ENCODE results near the gene TBX3. TPM values are rescaled to one million over a fixed set of nuclear protein-coding genes. Genes with fewer than 3 reads are reported as not detected.

TBX3 gene
- total and polyA plus RNA-seq, 5 donors: 7.6 to 19.0 (median 9.5) TPM

DNA sequence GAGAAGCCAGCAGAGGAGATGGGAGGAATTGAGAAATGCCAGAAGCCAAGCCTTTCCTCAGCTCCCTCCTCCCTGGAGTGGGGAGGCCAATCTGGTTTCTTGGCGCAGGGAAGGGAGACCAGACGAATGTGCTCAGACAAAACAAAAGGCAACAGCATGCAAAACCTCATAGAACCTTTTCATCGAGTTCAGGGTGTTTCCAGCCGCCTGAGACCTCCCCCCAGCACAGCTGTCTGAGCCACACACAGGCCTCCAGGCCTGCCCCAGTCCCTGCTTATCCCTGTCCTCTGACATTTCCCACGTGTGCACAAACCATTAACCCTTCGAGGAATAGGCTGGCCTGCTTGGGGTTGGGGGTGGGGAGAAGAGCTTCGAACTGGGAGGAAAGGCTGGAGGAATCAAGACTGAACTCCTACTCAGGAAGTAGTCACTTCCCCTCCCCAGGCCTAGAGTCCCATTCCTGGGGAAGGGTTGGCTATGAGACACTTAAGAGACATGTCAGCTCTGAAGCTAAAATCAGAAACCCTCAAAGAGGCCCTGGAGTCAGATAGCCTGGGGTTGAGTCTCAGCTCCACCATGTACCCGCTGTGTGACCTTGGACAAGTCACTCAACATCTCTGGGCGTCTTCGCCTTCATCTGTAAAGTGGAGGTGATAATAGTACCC, 10.7 kb downstream of the TBX3 start:
- ATAC-seq: peak; percentile 52 to 63
- H3K27me3 ChIP-seq (ENCODE audit: control insufficient read depth, insufficient read depth): no peaks in the 10 kb centered on the region
- intact Hi-C loops (cut with DNase I): no loop called here

DNA sequence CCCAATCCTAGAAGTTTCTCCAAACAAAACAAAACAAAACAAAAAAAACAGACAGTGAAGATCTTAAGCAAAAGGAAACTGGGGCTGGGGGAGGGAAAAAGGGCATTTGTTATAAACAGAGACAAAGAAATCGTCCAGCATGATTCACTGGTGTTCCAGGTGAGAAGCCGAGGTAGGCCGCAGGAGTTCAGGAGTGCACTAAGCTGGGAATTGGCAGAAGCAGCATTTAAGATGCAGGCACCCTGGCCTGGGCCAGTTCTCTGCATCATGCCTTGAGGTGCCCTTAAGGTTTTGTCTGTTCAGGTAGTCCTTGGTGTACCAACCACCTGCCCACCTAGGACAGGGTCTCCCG, 11.2 kb downstream of the TBX3 start:
- ATAC-seq (no peak), DNase-seq (no peak)
- 67% methylated on average over 4 of the region's 4 CpGs for WGBS
- Histone ChIP-seq H3K27ac (ENCODE audit: low read length) (peak overlapping the region; percentile 38), H3K9me3 (ENCODE audit: control insufficient read depth, low read length) (no peaks in the 10 kb centered on the region), H3K4me1 (ENCODE audit: control insufficient read depth, insufficient read depth, low read length) (peaks cover 5% of the 10 kb centered on the region), H3K4me3 (ENCODE audit: low read length) (no peak overlapping the region), H3K27me3 (ENCODE audit: control insufficient read depth, insufficient read depth) (no peaks in the 10 kb centered on the region)
- intact Hi-C loops (cut with DNase I): no loop called here

More for the DNA sequence above, 10.7 kb downstream of the TBX3 start:
- DNase-seq: peak in 2 of 3 donors; percentile 40 to 58
- Histone ChIP-seq H3K27ac (ENCODE audit: low read length) (peak overlapping the region; percentile 38), H3K4me3 (ENCODE audit: low read length) (no peak overlapping the region), H3K9me3 (ENCODE audit: control insufficient read depth, low read length) (no peaks in the 10 kb centered on the region), H3K4me1 (ENCODE audit: control insufficient read depth, insufficient read depth, low read length) (peaks cover 5% of the 10 kb centered on the region)
- 46% methylated on average over 10 of the region's 10 CpGs for WGBS

DNA sequence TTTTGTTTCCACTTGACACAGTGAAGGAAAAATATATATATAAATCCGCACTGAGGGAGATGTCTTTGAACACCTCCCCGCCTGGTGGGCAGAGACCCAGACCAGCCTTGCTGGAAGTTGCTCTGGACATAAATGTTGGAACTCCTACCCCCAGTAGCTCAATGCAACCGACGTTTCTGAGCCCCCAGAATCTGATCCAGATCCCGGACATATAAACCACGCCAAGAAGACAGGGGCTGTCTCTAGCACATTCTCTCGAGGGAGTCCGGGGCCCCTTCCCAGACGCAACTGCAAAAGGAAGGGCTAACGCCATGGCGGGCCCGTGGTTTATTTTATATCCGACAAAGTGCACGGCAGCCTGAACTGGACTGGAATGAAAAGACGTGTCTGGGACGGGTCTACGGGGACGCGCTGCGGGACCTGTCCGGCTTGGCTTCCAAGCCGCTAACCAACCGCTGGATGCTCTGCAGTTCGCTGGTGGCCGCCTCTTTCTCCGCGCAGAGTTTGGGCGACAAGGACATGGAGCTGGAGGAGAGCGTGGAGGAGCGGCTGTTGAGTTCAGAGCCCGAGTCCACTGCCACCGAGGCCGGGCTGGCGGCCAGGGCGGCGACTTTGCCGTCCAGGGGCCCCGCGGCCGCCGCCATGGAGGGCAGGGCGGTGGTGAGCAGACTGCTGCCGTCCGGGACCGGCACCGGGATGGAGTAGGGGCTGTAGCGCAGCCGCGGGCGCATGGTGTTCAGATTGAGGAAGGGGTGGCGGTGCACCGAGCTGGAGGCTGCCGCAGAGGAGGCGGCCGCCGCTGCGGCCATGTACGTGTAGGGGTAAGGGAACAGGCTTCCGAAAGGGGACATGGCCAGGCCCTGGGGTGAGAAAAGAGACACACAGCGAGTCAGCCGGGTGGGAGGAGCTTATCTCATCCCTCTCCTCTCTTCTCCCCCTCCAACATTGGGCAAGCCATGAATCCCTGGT, 12.2 kb downstream of the TBX3 start:
- intact Hi-C loops (cut with DNase I): no loop called here
- DNase-seq (peak in 1 of 3 donors; percentile 52), ATAC-seq (no peak)
- Histone ChIP-seq H3K4me3 (ENCODE audit: low read length) (no peak overlapping the region), H3K9me3 (ENCODE audit: control insufficient read depth, low read length) (no peaks in the 10 kb centered on the region), H3K27ac (ENCODE audit: low read length) (peak overlapping the region; percentile 48), H3K4me1 (ENCODE audit: control insufficient read depth, insufficient read depth, low read length) (peaks cover 5% of the 10 kb centered on the region), H3K27me3 (ENCODE audit: control insufficient read depth, insufficient read depth) (no peaks in the 10 kb centered on the region)
- 69% methylated on average over 61 of the region's 61 CpGs for WGBS

DNA sequence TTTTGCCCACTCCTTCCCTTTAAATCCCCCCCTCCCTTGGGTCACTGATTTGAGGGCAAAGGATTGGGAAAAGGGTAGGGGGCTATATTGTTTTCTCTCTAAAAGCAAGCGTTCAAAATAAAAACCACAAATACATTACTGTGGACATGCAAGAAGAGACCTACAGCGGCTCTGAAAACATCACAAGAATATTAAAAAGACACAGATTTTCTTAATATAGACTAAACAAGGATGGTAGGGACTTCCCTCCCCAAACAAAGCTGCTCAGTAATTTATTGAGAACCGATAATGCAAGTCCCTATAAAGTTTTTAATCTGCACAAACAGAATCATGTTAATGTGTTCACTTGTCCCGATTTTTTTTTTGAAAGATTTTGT, 12.9 kb downstream of the TBX3 start:
- H3K27me3 ChIP-seq (ENCODE audit: control insufficient read depth, insufficient read depth): no peaks in the 10 kb centered on the region
- WGBS: 64% methylated on average over 4 of the region's 4 CpGs
- H3K9me3 ChIP-seq (ENCODE audit: control insufficient read depth, low read length): no peaks in the 10 kb centered on the region
- H3K4me1 ChIP-seq (ENCODE audit: control insufficient read depth, insufficient read depth, low read length): peaks cover 3% of the 10 kb centered on the region
- ATAC-seq (no peak), DNase-seq (no peak)
- H3K4me3 ChIP-seq (ENCODE audit: low read length): no peak overlapping the region
- intact Hi-C loops (cut with DNase I): no loop called here
- H3K27ac ChIP-seq (ENCODE audit: low read length): no peak overlapping the region

DNA sequence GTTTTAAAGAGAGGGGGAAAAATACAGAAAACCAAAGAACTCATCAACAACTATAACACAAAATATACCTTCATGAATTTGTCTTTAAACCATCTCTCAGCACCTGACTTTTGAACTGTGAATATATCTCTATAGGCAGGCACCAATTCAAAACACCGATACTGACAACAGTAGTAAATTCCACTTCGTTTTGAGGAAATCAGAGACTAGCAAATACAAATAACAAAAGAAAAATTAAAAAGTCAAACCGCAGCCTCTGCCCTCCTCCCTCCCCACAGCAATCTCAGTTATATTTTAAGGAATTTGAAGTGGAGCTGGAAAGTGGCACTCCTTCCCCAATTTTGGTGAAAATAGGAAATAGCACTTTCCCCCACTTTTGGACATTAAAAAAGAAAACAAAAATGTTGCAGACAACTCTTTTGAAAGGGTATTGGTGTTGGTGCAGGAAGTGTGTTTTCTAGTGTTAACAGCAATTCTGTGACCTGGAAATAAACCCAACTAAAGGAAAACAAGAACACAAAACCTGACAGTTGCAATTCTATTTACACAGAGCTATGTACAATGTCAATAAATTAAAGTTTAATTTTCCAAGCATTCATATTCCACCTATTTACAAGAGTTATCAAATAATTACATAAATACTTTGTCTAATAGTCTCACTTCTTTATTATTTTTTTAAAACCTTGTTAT, 13.5 kb downstream of the TBX3 start:
- intact Hi-C loops (cut with DNase I): no loop called here
- 71% methylated on average over 3 of the region's 3 CpGs for WGBS
- Histone ChIP-seq H3K9me3 (ENCODE audit: control insufficient read depth, low read length) (no peaks in the 10 kb centered on the region), H3K27ac (ENCODE audit: low read length) (no peak overlapping the region), H3K27me3 (ENCODE audit: control insufficient read depth, insufficient read depth) (no peaks in the 10 kb centered on the region), H3K4me3 (ENCODE audit: low read length) (no peak overlapping the region), H3K4me1 (ENCODE audit: control insufficient read depth, insufficient read depth, low read length) (peaks cover 3% of the 10 kb centered on the region)
- DNase-seq (no peak), ATAC-seq (no peak)

DNA sequence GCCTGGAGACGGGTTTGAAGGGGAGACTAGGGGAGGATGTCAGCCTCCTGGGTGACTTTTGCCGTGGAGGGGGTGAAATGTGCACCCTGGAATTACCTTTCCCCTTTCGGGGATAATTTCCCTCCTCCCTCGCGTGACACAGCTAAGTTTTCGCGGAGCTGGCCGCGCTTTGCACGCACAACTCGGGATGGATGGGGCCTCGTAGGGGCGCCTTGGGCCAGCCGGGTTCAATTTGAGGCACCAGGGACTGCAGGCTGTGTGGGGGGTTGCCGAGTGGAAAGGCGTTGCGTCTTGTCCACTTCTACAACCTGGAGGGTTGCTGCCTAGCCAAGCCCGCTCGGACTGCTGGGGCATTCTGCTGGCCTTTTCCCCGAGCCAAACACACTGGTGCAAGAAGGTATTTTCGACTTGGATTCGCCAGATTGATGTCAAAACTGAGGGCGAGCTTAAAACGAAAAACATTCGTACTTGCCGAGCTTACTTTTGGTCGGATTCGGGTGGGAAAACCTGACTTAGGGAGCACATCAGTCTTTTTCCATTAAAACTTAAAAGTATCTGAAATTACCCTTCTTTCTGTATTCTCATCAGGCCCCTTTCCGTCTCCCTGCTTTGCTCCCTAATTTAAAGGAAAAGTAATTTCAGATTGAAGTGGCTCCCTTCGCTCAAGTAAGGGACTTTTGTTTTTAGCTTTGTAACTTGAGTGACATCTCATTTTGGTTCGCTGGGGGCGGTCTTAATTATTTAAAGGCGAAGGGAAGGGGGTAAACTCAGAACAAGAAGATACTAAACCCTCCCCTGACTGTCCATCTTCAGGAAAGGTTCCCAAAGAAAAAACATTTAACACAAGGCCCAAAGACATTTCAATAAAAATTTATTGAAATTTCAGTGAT, 14.3 kb downstream of the TBX3 start:
- H3K27me3 ChIP-seq (ENCODE audit: control insufficient read depth, insufficient read depth): no peaks in the 10 kb centered on the region
- H3K4me3 ChIP-seq (ENCODE audit: low read length): peak overlapping the region; percentile 64
- DNase-seq: no peak
- intact Hi-C loops (cut with DNase I): loop anchor here in 2 of 4 donors (5.0 kb wide), 2 partner anchors 963 to 1083 kb away; no protein-coding TSS in a partner anchor
- H3K27ac ChIP-seq (ENCODE audit: low read length): peak overlapping the region; percentile 11
- no peak for ATAC-seq
- peaks cover 3% of the 10 kb centered on the region for H3K4me1 ChIP-seq (ENCODE audit: control insufficient read depth, insufficient read depth, low read length)
- no peaks in the 10 kb centered on the region for H3K9me3 ChIP-seq (ENCODE audit: control insufficient read depth, low read length)
- WGBS: 64% methylated on average over 33 of the region's 33 CpGs

DNA sequence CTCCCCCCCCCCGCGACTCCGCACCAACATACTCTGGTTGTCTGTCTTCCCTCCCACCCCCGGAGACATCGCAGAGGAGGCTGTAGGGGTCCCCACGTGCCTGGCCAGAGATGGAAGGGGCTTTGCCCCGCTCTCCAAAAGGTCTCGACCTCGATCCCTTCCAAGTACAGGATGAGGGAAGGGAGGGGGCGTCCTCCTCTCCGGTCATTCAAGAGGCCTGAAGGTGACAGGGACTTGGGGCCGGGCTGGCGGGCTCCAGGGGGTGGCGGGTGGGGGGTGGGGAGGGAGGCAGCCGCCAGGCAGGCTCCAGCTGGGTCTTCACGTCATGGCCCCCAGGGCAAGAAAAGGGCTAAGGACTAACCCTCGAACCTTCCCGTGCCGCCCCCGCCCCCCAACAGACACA, 15.1 kb downstream of the TBX3 start:
- H3K27me3 ChIP-seq (ENCODE audit: control insufficient read depth, insufficient read depth): no peaks in the 10 kb centered on the region
- peak in 1 of 2 donors; percentile 8 for ATAC-seq
- peak overlapping the region; percentile 64 for H3K4me3 ChIP-seq (ENCODE audit: low read length)
- 15% methylated on average over 20 of the region's 20 CpGs for WGBS
- no peak for DNase-seq
- H3K27ac ChIP-seq (ENCODE audit: low read length): no peak overlapping the region
- intact Hi-C loops (cut with DNase I): loop anchor here in 2 of 4 donors (5.0 kb wide), 2 partner anchors 963 to 1083 kb away; no protein-coding TSS in a partner anchor
- H3K4me1 ChIP-seq (ENCODE audit: control insufficient read depth, insufficient read depth, low read length): peaks cover 3% of the 10 kb centered on the region
- H3K9me3 ChIP-seq (ENCODE audit: control insufficient read depth, low read length): no peaks in the 10 kb centered on the region

DNA sequence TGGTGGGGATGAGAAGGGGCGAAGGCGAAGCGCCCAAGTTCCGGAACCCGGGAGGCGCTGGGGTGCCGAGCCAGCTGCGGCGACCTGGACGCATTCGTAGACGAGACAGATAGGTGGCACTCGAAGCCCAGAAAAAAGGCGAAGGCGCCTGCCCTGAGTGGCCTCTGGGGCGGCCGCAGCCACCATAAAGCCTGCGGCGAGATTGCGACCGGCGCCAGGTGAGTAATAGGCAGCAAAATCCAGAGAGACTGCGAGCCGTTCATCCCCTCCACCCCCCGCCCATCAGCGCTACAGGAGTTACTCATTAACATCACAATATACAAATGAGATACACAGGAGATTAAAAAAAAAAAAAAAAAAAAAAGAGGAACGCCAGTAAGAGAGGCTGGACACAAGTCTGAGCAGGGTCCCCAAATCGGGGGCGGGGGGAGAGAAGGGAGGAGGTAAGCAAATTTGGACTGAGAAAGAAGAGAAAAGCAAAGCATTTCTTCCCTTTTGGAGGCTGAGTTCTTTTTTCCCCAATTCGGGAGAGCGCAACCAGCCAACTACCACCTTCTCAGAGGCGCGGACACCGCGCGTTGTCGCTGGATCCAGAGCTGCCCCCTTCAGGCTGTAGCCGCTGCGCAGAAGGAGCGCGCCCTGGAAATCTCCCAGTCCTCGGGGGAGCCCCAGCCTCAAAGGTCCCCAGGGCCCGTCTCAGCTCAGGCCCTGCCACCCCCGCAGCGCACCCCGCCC, 15.7 kb downstream of the TBX3 start:
- Histone ChIP-seq H3K4me3 (ENCODE audit: low read length) (peak overlapping the region; percentile 64), H3K9me3 (ENCODE audit: control insufficient read depth, low read length) (no peaks in the 10 kb centered on the region), H3K27ac (ENCODE audit: low read length) (no peak overlapping the region), H3K27me3 (ENCODE audit: control insufficient read depth, insufficient read depth) (no peaks in the 10 kb centered on the region), H3K4me1 (ENCODE audit: control insufficient read depth, insufficient read depth, low read length) (peaks cover 3% of the 10 kb centered on the region)
- intact Hi-C loops (cut with DNase I): loop anchor here in 2 of 4 donors (5.0 kb wide), 2 partner anchors 964 to 1084 kb away; no protein-coding TSS in a partner anchor
- peak; percentile 88 to 91 for ATAC-seq
- peak; percentile 81 to 87 (median 86) for DNase-seq
- 1% methylated on average over 46 of the region's 46 CpGs for WGBS

DNA sequence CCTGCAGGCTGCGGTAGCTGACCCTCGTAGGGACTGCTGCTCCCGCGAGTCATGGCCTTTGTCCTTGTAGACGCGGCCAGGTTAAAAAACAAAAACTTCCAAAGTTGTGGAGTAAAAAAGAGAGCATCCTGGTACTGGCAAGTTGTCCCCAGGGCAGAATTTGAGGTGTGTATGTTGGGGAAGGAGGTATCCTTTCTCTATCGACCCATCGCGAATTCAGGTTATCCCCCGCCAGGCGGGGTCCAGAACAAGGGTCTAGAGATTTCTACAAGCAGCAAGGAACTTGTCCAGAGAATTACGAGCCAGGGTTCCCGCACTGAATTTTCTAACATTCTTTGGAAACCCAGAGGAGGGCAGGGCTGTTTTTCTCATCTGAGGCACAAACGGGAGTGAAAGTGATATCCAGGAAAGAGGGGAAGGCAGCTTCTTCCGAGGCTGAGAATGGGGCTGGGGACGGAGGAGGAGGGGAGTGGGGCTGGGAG, 16.3 kb downstream of the TBX3 start:
- no peak overlapping the region for H3K4me3 ChIP-seq (ENCODE audit: low read length)
- H3K27ac ChIP-seq (ENCODE audit: low read length): no peak overlapping the region
- 33% methylated on average over 16 of the region's 16 CpGs for WGBS
- DNase-seq (no peak), ATAC-seq (no peak)
- intact Hi-C loops (cut with DNase I): loop anchor here in 2 of 4 donors (5.0 kb wide), 2 partner anchors 965 to 1085 kb away; no protein-coding TSS in a partner anchor
- no peaks in the 10 kb centered on the region for H3K9me3 ChIP-seq (ENCODE audit: control insufficient read depth, low read length)
- H3K4me1 ChIP-seq (ENCODE audit: control insufficient read depth, insufficient read depth, low read length): no peaks in the 10 kb centered on the region
- no peaks in the 10 kb centered on the region for H3K27me3 ChIP-seq (ENCODE audit: control insufficient read depth, insufficient read depth)

Data from right cardiac atrium (tissue), 5 donors.